Tibial nerve (tissue), 4 donors: ENCODE measurements around the gene TENT4B. TPM values are rescaled to one million over a fixed set of nuclear protein-coding genes. Genes with fewer than 3 reads are reported as not detected.

Experiments
- DNase-seq, 2 donors: peaks; one replicate each; pipeline ENCODE4 v3.0.0-alpha.2; 2019; ENCODE audit warnings: low spot score in 2 of 2
- H3K27ac ChIP-seq, 4 donors: fragments of 200-600 bp; sonication (generic) in 3 of 4; one replicate each; pipeline ENCODE4 v1.5.1; 2017 to 2019; ENCODE audit warnings: mild to moderate bottlenecking in 1 of 4
- H3K27me3 ChIP-seq, 2 donors: fragments of 200-600 bp; sonication (generic) in 1 of 2; one replicate each; pipeline versions ENCODE4 v1.5.1 to v1.6.0; 2017 to 2019
- H3K36me3 ChIP-seq, 3 donors: fragments of 200-600 bp; sonication (generic); one replicate each; pipeline ENCODE4 v1.5.1; 2018 to 2019
- H3K4me1 ChIP-seq, 4 donors: fragments of 200-600 bp; sonication (generic) in 3 of 4; one replicate each; pipeline ENCODE4 v1.5.1; 2017 to 2019
- H3K4me3 ChIP-seq, 4 donors: fragments of 200-600 bp; sonication (generic) in 3 of 4; one replicate each; pipeline ENCODE4 v1.5.1; 2017 to 2019; ENCODE audit warnings: mild to moderate bottlenecking in 1 of 4, moderate library complexity in 1 of 4
- H3K9me3 ChIP-seq, 4 donors: fragments of 200-600 bp; sonication (generic) in 3 of 4; one replicate each; pipeline ENCODE4 v1.5.1; 2017 to 2019
- EP300 ChIP-seq, 2 donors: sonication (generic); formaldehyde crosslinking; IDR thresholded peaks; one replicate each; pipeline ENCODE4 v1.6.1; 2017; ENCODE audit warnings: antibody characterized with exemption in 2 of 2, mild to moderate bottlenecking in 1 of 2
- POLR2A ChIP-seq, 2 donors: fragments of 450-650 bp; IDR thresholded peaks; one replicate each; pipeline ENCODE4 v1.6.1; 2017; ENCODE audit warnings: antibody characterized with exemption in 2 of 2, mild to moderate bottlenecking in 2 of 2, moderate library complexity in 2 of 2
- WGBS, 2 donors: methylation state at CpG; one replicate each; pipeline ENCODE4 v1.1.5; 2018; 5-methylcytosine and 5-hydroxymethylcytosine counted together
- total RNA-seq, 4 donors: library from RNA; depleted of rRNA; stranded (reverse); fragments of >200 nt; gene quantifications; one replicate each; pipeline ENCODE4 v1.1.0, GENCODE V29; 2016
- TF ChIP-seq, protein P1 (sequence below), 5 experiments: fragments of 200-600 bp in 3 of 5; fragments of 450-650 bp in 2 of 5; sonication (generic) in 3 of 5; IDR thresholded peaks; one replicate each; pipeline ENCODE4 v1.5.1; 2016 to 2019; ENCODE audit warnings: antibody characterized with exemption in 5 of 5, mild to moderate bottlenecking in 3 of 5, moderate library complexity in 2 of 5

TENT4B gene
- total RNA-seq, 4 donors from 2014 or later = 11.7 to 18.6 (median 16.5) TPM

DNA sequence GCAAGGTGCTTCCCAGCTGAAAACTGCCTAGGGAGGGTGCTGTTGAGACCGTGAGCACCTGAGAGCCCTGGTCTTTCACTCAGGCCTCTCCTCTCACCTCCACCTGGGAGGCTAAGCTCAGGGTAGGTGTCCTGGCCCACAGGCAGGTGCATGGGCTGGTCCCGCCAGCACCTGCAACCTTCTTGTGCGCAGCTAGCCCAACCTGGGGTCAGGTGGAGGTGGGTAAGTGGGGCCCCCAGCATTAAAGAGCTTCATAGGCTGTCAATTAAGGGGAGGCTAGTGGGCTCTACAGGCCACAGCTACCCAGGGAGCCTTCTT lies 122.0 kb downstream of the TENT4B start:
- H3K4me3 ChIP-seq = peak overlapping the region in 2 of 4 donors; percentile 36 to 42
- TF ChIP-seq, protein P1, sequence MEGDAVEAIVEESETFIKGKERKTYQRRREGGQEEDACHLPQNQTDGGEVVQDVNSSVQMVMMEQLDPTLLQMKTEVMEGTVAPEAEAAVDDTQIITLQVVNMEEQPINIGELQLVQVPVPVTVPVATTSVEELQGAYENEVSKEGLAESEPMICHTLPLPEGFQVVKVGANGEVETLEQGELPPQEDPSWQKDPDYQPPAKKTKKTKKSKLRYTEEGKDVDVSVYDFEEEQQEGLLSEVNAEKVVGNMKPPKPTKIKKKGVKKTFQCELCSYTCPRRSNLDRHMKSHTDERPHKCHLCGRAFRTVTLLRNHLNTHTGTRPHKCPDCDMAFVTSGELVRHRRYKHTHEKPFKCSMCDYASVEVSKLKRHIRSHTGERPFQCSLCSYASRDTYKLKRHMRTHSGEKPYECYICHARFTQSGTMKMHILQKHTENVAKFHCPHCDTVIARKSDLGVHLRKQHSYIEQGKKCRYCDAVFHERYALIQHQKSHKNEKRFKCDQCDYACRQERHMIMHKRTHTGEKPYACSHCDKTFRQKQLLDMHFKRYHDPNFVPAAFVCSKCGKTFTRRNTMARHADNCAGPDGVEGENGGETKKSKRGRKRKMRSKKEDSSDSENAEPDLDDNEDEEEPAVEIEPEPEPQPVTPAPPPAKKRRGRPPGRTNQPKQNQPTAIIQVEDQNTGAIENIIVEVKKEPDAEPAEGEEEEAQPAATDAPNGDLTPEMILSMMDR (IDR thresholded peaks at IDR 0.05) = no peak
- no peak for TF ChIP-seq POLR2A (IDR thresholded peaks at IDR 0.05)
- TF ChIP-seq EP300 (IDR thresholded peaks at IDR 0.05) = no peak
- H3K36me3 ChIP-seq = no peaks in the 10 kb centered on the region
- DNase-seq = no peak
- peak overlapping the region in 3 of 4 donors; percentile 64 to 86 (median 76) for H3K27ac ChIP-seq
- H3K27me3 ChIP-seq = no peaks in the 10 kb centered on the region
- H3K4me1 ChIP-seq = peaks cover 0 to 20% (median 5%) of the 10 kb centered on the region in 4 donors
- no peaks in the 10 kb centered on the region for H3K9me3 ChIP-seq
- WGBS, 2 donors = 82 to 90% methylated on average over 3 of the region's 3 CpGs

- 78 to 82% methylated on average over 4 to 12 of the region's 12 CpGs for WGBS, 2 donors
Measured at GRCh38 chr16:50275428-50276325, 122.6 kb downstream of the TENT4B start.

DNA sequence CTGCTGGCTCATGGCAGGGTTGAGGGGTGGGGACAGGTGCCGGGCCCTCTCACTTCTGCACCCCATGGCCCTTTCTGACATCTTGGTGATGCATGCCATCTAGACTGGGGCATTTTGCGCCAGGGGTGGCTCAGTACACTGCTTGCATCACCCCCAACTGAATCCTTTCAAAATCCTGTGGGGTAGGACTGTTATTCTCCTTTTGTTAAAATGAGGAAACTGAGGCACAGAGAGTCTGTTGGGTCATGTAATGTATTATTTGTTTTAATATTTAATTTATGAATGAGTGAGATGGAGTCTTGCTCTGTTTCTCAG lies 123.2 kb downstream of the TENT4B start:
- Histone ChIP-seq H3K36me3 (no peaks in the 10 kb centered on the region), H3K4me3 (no peak overlapping the region), H3K9me3 (no peaks in the 10 kb centered on the region), H3K27ac (no peak overlapping the region), H3K27me3 (no peaks in the 10 kb centered on the region), H3K4me1 (peaks cover 0 to 23% (median 8%) of the 10 kb centered on the region in 4 donors)
- WGBS, 2 donors = 84 to 98% methylated on average over 2 of the region's 2 CpGs
- no peak for DNase-seq
- TF ChIP-seq, protein P1 (IDR thresholded peaks at IDR 0.05) = no peak
- TF ChIP-seq POLR2A (IDR thresholded peaks at IDR 0.05) (no peak), EP300 (IDR thresholded peaks at IDR 0.05) (no peak)

More at GRCh38 chr16:50275428-50276325, 122.6 kb downstream of the TENT4B start:
- no peak for DNase-seq
- TF ChIP-seq POLR2A (IDR thresholded peaks at IDR 0.05) (no peak), EP300 (IDR thresholded peaks at IDR 0.05) (no peak)
- TF ChIP-seq, protein P1 (IDR thresholded peaks at IDR 0.05) = no peak
- Histone ChIP-seq H3K36me3 (no peaks in the 10 kb centered on the region), H3K9me3 (no peaks in the 10 kb centered on the region), H3K4me1 (peaks cover 0 to 20% (median 5%) of the 10 kb centered on the region in 4 donors), H3K27ac (peak overlapping the region in 2 of 4 donors; percentile 76 to 86), H3K27me3 (no peaks in the 10 kb centered on the region), H3K4me3 (peak overlapping the region in 2 of 4 donors; percentile 36 to 42)

DNA sequence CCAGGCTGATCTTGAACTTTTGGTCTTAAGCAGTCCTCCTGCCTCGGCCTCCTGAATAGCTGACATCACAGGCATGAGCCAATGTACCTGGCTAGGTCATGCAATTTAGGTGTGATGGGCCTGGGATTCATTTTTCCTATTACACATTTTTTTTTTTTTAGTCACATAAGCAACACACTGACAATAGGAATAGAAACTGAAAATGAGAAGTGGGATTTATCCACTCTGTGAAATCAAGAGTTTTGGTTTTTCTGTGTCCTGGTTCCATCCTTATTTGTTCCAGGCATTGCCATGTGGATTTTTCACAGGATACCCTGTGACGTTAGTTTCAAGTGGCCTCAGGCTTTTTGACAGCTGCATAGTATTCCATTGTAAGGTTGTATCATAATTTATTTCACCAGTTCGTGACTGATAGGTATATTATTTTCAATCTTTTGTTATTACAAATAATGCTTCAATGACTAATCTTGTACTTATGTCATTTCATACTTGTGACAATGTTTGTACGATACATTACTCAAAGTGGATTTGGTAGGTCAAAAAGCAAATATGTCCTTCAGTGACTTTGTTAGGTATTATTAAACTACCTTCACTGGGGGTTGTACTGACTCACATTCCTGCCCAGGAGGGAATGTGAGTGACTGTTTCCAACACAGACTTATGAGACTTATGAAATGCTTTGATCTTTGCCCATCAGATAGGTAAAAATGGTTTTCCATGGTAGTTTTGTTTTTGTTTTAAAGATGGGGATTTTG lies 123.9 kb downstream of the TENT4B start:
- no peak overlapping the region for H3K4me3 ChIP-seq
- H3K36me3 ChIP-seq = no peaks in the 10 kb centered on the region
- no peaks in the 10 kb centered on the region for H3K27me3 ChIP-seq
- TF ChIP-seq POLR2A (IDR thresholded peaks at IDR 0.05) = no peak
- TF ChIP-seq, protein P1 (IDR thresholded peaks at IDR 0.05) = no peak
- no peak for TF ChIP-seq EP300 (IDR thresholded peaks at IDR 0.05)
- H3K4me1 ChIP-seq = peaks cover 0 to 30% (median 10%) of the 10 kb centered on the region in 4 donors
- WGBS, 2 donors = 82 to 93% methylated on average over 4 of the region's 4 CpGs
- no peaks in the 10 kb centered on the region for H3K9me3 ChIP-seq
- no peak overlapping the region for H3K27ac ChIP-seq
- DNase-seq = no peak

DNA sequence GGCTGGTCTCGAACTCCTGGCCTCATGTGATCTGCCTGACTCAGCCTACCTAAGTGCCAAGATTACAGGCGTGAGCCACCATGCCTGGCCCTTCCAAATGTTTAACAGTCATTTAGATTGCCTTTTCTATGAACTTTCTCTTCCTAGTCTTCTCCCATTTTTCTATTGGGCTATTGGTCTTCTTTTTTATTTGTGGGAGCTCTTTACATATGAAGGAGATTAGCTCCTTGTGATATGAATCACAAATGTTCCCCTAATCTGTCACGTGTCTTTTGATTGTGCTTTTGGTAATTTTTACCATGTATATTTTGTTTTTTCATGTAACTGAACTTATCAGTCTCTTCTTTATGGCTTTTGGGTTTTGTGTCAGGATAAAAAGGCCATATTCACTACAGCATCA lies 125.1 kb downstream of the TENT4B start:
- no peaks in the 10 kb centered on the region for H3K36me3 ChIP-seq
- H3K4me1 ChIP-seq = peaks cover 0 to 35% (median 16%) of the 10 kb centered on the region in 4 donors
- no peak for DNase-seq
- H3K4me3 ChIP-seq = no peak overlapping the region
- no peaks in the 10 kb centered on the region for H3K9me3 ChIP-seq
- H3K27me3 ChIP-seq = no peaks in the 10 kb centered on the region
- TF ChIP-seq, protein P1 (IDR thresholded peaks at IDR 0.05) = no peak
- TF ChIP-seq EP300 (IDR thresholded peaks at IDR 0.05) (no peak), POLR2A (IDR thresholded peaks at IDR 0.05) (no peak)
- WGBS, 2 donors = 77 to 80% methylated on average over 3 of the region's 3 CpGs
- no peak overlapping the region for H3K27ac ChIP-seq
